HepG2 (cell line): ENCODE measurements around the gene ADGRG1. TPM values are rescaled to one million over a fixed set of nuclear protein-coding genes. Genes with fewer than 3 reads are reported as not detected.
A peak's percentile ranks its signal among the peaks of the same experiment; 100 is the strongest.

ENCODE experiments used
- CBX5 ChIP-seq: sonication (generic); formaldehyde crosslinking; IDR thresholded peaks from 2 replicates; pipeline ENCODE4 v1.4.0; 2020; ENCODE audit warnings: missing genetic modification reagents, borderline replicate concordance
- HDAC1 ChIP-seq: sonication (generic); formaldehyde crosslinking; IDR thresholded peaks from 2 replicates; pipeline ENCODE4 v1.5.1; 2020; ENCODE audit warnings: mild to moderate bottlenecking, missing genetic modification reagents
- HDAC2 ChIP-seq: sonication (generic); formaldehyde crosslinking; IDR thresholded peaks from 2 replicates; pipeline ENCODE4 v1.4.0; 2020; ENCODE audit warnings: missing genetic modification reagents
- PRPF4 ChIP-seq: fragments of 200-400 bp; formaldehyde crosslinking; IDR thresholded peaks from 2 replicates; pipeline ENCODE4 v1.6.1; 2016; ENCODE audit warnings: low read length, low read depth; ENCODE audit not compliant: poor library complexity, severe bottlenecking
- SRSF4 ChIP-seq: fragments of 200-400 bp; formaldehyde crosslinking; IDR thresholded peaks from one replicate; pipeline ENCODE4 v1.6.1; 2018; ENCODE audit warnings: mild to moderate bottlenecking, low read depth, low read length, moderate library complexity; ENCODE audit not compliant: poor library complexity, severe bottlenecking
- SYNCRIP ChIP-seq: fragments of 200-400 bp; formaldehyde crosslinking; IDR thresholded peaks from 2 replicates; pipeline ENCODE4 v1.6.1; 2018; ENCODE audit warnings: mild to moderate bottlenecking, low read depth, low read length; ENCODE audit not compliant: insufficient read depth
- ZFYVE20 ChIP-seq: sonication (generic); formaldehyde crosslinking; IDR thresholded peaks from 2 replicates; pipeline ENCODE4 v1.8.0; 2023; ENCODE audit warnings: low read depth, mild to moderate bottlenecking, moderate library complexity, missing genetic modification reagents, borderline replicate concordance
- ZNF34 ChIP-seq: sonication (generic); formaldehyde crosslinking; IDR thresholded peaks from 2 replicates; pipeline ENCODE4 v1.4.0; 2020; ENCODE audit warnings: mild to moderate bottlenecking, missing genetic modification reagents, borderline replicate concordance
- ZNF605 ChIP-seq: sonication (generic); formaldehyde crosslinking; IDR thresholded peaks from 2 replicates; pipeline ENCODE4 v1.8.0; 2022; ENCODE audit warnings: mild to moderate bottlenecking, missing genetic modification reagents
- ZNF746 ChIP-seq: sonication (generic); formaldehyde crosslinking; IDR thresholded peaks from 2 replicates; pipeline ENCODE4 v1.8.0; 2022; ENCODE audit warnings: mild to moderate bottlenecking, missing genetic modification reagents
- ZNF775 ChIP-seq: sonication (generic); formaldehyde crosslinking; IDR thresholded peaks from 2 replicates; pipeline ENCODE4 v1.4.0; 2020; ENCODE audit warnings: missing genetic modification reagents, mild to moderate bottlenecking, moderate library complexity, borderline replicate concordance
- polyA plus RNA-seq, 8 experiments: library from polyadenylated mRNA; depleted of rRNA in 3 of 8; stranded (reverse) in 7 of 8; unstranded in 1 of 8; fragments of >200 nt; fragmentation: Illumina TruSeq in 4 of 8; extraction: Trizol in 4 of 8; gene quantifications; 2 replicates each; pipeline versions ENCODE4 v1.2.1 to v1.2.3, GENCODE V29; 2011 to 2016; ENCODE audit warnings: low read depth in 4 of 8, missing spikeins in 1 of 8, mixed read lengths in 1 of 8; ENCODE audit not compliant: insufficient read depth in 1 of 8
- total RNA-seq, 5 experiments: library from RNA; depleted of rRNA; stranded (reverse); fragments of >200 nt; fragmentation: Illumina TruSeq; extraction: Trizol; gene quantifications; 2 replicates each; pipeline ENCODE4 v1.2.3, GENCODE V29; 2016; ENCODE audit warnings: low read depth in 1 of 5
- TF ChIP-seq, protein P1 (sequence below): sonication (generic); formaldehyde crosslinking; IDR thresholded peaks from 2 replicates; pipeline ENCODE4 v1.4.0; 2020; ENCODE audit warnings: missing genetic modification reagents
- TF ChIP-seq, protein P2 (sequence below): sonication (generic); formaldehyde crosslinking; IDR thresholded peaks from 2 replicates; pipeline ENCODE4 v1.4.0; 2020; ENCODE audit warnings: mild to moderate bottlenecking, missing genetic modification reagents
- TF ChIP-seq, protein P3 (sequence below): sonication (generic); formaldehyde crosslinking; IDR thresholded peaks from 2 replicates; pipeline ENCODE4 v1.4.0; 2020; ENCODE audit warnings: missing genetic modification reagents, borderline replicate concordance
- TF ChIP-seq, protein P4 (sequence below): sonication (generic); formaldehyde crosslinking; IDR thresholded peaks from 2 replicates; pipeline ENCODE4 v1.8.0; 2023; ENCODE audit warnings: mild to moderate bottlenecking, missing genetic modification reagents
- TF ChIP-seq, protein P5 (sequence below): sonication (generic); formaldehyde crosslinking; IDR thresholded peaks from 2 replicates; pipeline ENCODE4 v1.8.0; 2022; ENCODE audit warnings: missing genetic modification reagents, mild to moderate bottlenecking, moderate library complexity, borderline replicate concordance

ADGRG1 gene
- total and polyA plus RNA-seq, 2 of the 13 experiments (the other 11 are each of a cell fraction or from before 2014, with no cell fraction given) = 2.7 to 5.9 TPM

DNA sequence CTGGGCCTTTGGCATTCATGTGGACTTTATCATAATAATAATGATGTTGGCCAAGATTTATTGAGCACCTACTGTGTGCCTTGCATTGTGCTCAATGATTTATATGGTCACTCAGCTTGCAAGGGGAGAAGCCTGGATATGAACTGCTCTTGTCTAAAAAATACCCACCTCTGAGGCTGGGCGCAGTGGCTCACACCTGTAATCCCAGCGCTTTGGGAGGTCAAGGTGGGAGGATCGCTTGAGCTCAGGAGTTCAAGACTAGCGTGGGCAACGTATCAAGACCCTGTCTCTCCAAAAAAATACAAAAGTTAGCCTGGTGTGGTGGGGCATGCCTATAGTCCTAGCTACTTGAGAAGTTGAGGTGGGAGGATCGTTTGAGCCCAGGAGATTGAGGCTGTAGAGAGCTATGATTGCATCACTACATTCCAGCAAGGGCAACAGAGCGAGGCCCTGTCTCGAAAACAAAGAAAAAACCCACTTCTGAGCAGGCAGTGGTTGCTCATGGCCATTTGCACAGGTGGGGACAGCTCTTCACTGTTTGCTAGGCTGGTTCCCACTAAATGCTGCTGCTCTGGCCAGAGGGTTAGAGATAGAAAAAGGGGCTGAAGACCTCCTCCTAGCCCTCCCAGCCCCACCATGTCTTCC, 4.3 kb upstream of the ADGRG1 start (continued):
- TF ChIP-seq, protein P1, sequence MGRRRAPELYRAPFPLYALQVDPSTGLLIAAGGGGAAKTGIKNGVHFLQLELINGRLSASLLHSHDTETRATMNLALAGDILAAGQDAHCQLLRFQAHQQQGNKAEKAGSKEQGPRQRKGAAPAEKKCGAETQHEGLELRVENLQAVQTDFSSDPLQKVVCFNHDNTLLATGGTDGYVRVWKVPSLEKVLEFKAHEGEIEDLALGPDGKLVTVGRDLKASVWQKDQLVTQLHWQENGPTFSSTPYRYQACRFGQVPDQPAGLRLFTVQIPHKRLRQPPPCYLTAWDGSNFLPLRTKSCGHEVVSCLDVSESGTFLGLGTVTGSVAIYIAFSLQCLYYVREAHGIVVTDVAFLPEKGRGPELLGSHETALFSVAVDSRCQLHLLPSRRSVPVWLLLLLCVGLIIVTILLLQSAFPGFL (CRISPR knock-in tag) = no peak
- TF ChIP-seq, protein P2, sequence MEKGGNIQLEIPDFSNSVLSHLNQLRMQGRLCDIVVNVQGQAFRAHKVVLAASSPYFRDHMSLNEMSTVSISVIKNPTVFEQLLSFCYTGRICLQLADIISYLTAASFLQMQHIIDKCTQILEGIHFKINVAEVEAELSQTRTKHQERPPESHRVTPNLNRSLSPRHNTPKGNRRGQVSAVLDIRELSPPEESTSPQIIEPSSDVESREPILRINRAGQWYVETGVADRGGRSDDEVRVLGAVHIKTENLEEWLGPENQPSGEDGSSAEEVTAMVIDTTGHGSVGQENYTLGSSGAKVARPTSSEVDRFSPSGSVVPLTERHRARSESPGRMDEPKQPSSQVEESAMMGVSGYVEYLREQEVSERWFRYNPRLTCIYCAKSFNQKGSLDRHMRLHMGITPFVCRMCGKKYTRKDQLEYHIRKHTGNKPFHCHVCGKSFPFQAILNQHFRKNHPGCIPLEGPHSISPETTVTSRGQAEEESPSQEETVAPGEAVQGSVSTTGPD (CRISPR knock-in tag) = no peak
- no peak for TF ChIP-seq PRPF4
- no peak for TF ChIP-seq ZNF34 (CRISPR knock-in tag)
- TF ChIP-seq HDAC1 (CRISPR knock-in tag) = no peak
- TF ChIP-seq, protein P3, sequence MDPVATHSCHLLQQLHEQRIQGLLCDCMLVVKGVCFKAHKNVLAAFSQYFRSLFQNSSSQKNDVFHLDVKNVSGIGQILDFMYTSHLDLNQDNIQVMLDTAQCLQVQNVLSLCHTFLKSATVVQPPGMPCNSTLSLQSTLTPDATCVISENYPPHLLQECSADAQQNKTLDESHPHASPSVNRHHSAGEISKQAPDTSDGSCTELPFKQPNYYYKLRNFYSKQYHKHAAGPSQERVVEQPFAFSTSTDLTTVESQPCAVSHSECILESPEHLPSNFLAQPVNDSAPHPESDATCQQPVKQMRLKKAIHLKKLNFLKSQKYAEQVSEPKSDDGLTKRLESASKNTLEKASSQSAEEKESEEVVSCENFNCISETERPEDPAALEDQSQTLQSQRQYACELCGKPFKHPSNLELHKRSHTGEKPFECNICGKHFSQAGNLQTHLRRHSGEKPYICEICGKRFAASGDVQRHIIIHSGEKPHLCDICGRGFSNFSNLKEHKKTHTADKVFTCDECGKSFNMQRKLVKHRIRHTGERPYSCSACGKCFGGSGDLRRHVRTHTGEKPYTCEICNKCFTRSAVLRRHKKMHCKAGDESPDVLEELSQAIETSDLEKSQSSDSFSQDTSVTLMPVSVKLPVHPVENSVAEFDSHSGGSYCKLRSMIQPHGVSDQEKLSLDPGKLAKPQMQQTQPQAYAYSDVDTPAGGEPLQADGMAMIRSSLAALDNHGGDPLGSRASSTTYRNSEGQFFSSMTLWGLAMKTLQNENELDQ (CRISPR knock-in tag) = no peak
- TF ChIP-seq SRSF4 = no peak
- TF ChIP-seq SYNCRIP = no peak
- TF ChIP-seq ZNF746 (CRISPR knock-in tag) = no peak
- no peak for TF ChIP-seq CBX5
- TF ChIP-seq, protein P4, sequence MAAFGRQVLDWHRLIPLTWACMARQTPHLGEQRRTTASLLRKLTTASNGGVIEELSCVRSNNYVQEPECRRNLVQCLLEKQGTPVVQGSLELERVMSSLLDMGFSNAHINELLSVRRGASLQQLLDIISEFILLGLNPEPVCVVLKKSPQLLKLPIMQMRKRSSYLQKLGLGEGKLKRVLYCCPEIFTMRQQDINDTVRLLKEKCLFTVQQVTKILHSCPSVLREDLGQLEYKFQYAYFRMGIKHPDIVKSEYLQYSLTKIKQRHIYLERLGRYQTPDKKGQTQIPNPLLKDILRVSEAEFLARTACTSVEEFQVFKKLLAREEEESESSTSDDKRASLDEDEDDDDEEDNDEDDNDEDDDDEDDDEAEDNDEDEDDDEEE (CRISPR knock-in tag) = no peak
- no peak for TF ChIP-seq ZFYVE20 (CRISPR knock-in tag)
- TF ChIP-seq, protein P5, sequence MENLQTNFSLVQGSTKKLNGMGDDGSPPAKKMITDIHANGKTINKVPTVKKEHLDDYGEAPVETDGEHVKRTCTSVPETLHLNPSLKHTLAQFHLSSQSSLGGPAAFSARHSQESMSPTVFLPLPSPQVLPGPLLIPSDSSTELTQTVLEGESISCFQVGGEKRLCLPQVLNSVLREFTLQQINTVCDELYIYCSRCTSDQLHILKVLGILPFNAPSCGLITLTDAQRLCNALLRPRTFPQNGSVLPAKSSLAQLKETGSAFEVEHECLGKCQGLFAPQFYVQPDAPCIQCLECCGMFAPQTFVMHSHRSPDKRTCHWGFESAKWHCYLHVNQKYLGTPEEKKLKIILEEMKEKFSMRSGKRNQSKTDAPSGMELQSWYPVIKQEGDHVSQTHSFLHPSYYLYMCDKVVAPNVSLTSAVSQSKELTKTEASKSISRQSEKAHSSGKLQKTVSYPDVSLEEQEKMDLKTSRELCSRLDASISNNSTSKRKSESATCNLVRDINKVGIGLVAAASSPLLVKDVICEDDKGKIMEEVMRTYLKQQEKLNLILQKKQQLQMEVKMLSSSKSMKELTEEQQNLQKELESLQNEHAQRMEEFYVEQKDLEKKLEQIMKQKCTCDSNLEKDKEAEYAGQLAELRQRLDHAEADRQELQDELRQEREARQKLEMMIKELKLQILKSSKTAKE (CRISPR knock-in tag) = 0 out of 2 replicates have a peak, but pooled peaks have one; percentile 20
- no peak for TF ChIP-seq ZNF775 (CRISPR knock-in tag)
- no peak for TF ChIP-seq HDAC2 (CRISPR knock-in tag)
- TF ChIP-seq ZNF605 (CRISPR knock-in tag) = no peak
